Measurements from ENCODE around the gene SLC49A3. TPM values are rescaled to one million over a fixed set of nuclear protein-coding genes. Genes with fewer than 3 reads are reported as not detected.

The SLC49A3 gene
- total RNA-seq, 1 experiment from 2014 or later: not detected

DNA sequence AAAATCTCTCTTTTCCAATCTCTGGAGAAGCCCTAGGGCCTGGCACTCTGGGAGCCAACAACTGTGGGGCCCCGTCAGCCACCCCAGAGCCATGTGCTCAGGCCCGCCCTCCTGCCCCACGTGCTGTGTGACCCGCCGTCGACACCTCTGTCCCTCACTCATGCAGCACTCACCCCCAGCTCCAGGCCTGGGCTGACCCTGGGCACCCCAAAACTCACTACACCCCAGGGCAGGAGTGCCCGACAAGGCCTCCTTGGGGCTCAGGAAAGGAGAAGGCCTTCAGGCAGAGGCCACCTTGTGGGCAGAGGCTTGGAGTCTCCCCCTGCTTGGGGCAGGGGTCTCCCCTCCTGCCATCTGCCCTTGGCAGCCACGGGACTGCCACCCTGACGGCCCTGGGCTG, 8.9 kb downstream of the SLC49A3 start:
- no peaks in the 10 kb centered on the region for H3K9me2 ChIP-seq (replicated peaks; ENCODE audit: low read length)
- H3K27ac ChIP-seq (ENCODE audit: low read length): no peak overlapping the region
- no peaks in the 10 kb centered on the region for H3K36me3 ChIP-seq (ENCODE audit: low read depth, low read length)
- H4K20me1 ChIP-seq (ENCODE audit: low read length): no peaks in the 10 kb centered on the region
- H3K9me3 ChIP-seq (ENCODE audit: low read length): no peaks in the 10 kb centered on the region
- POLR2A ChIA-PET (ENCODE audit: unreplicated experiment): no interaction called here
- no peak overlapping the region for H3K4me3 ChIP-seq (ENCODE audit: low read length)
- no peaks in the 10 kb centered on the region for H3K27me3 ChIP-seq (ENCODE audit: low read length)
- ATAC-seq (no peak), DNase-seq (no peak)
- H3K4me2 ChIP-seq (ENCODE audit: low read length): peak overlapping the region; percentile 84; the same call in 1 of the 2 replicates
- no peaks in the 10 kb centered on the region for H3F3A ChIP-seq (ENCODE audit: low read length, unreplicated experiment)
- BruUV-seq (replicated peaks): no TSS peak
- intact Hi-C loops (cut with micrococcal nuclease): no loop called here
- CTCF ChIA-PET: no interaction called here
- TF ChIP-seq EZH2phosphoT487 (IDR thresholded peaks at IDR 0.05; ENCODE audit: borderline replicate concordance, low read length) (no peak), CTCF (conservative IDR thresholded peaks at IDR 0.05; ENCODE audit: low read depth, low read length) (no peak)
- H3K9ac ChIP-seq (ENCODE audit: low read length): no peak overlapping the region
- peaks cover 24% of the 10 kb centered on the region for H3K4me1 ChIP-seq (ENCODE audit: insufficient read depth, low read length)
- H3K79me2 ChIP-seq (ENCODE audit: low read length): peaks cover 4% of the 10 kb centered on the region
- H2AFZ ChIP-seq (ENCODE audit: low read length): no peak overlapping the region

GRCh38 chr4:679629-680028, 9.3 kb downstream of the SLC49A3 start:
- no peaks in the 10 kb centered on the region for H3F3A ChIP-seq (ENCODE audit: low read length, unreplicated experiment)
- no peaks in the 10 kb centered on the region for H4K20me1 ChIP-seq (ENCODE audit: low read length)
- H3K4me2 ChIP-seq (ENCODE audit: low read length): no peak overlapping the region
- H3K9me3 ChIP-seq (ENCODE audit: low read length): no peaks in the 10 kb centered on the region
- H3K27ac ChIP-seq (ENCODE audit: low read length): no peak overlapping the region
- H3K9me2 ChIP-seq (replicated peaks; ENCODE audit: low read length): no peaks in the 10 kb centered on the region
- no peak overlapping the region for H2AFZ ChIP-seq (ENCODE audit: low read length)
- no peaks in the 10 kb centered on the region for H3K36me3 ChIP-seq (ENCODE audit: low read depth, low read length)
- no peak overlapping the region for H3K9ac ChIP-seq (ENCODE audit: low read length)
- TF ChIP-seq EZH2 (IDR thresholded peaks at IDR 0.05; ENCODE audit: low read length, unreplicated experiment): no peak
- TF ChIP-seq CTCF (conservative IDR thresholded peaks at IDR 0.05; ENCODE audit: low read depth, low read length): no peak
- TF ChIP-seq EZH2phosphoT487 (IDR thresholded peaks at IDR 0.05; ENCODE audit: borderline replicate concordance, low read length): no peak
- CTCF ChIA-PET: no interaction called here
- peaks cover 28% of the 10 kb centered on the region for H3K4me1 ChIP-seq (ENCODE audit: insufficient read depth, low read length)
- intact Hi-C loops (cut with micrococcal nuclease): no loop called here
- POLR2A ChIA-PET (ENCODE audit: unreplicated experiment): no interaction called here
- H3K79me2 ChIP-seq (ENCODE audit: low read length): peaks cover 8% of the 10 kb centered on the region
- BruUV-seq (replicated peaks): no TSS peak
- H3K4me3 ChIP-seq (ENCODE audit: low read length): no peak overlapping the region
- no peaks in the 10 kb centered on the region for H3K27me3 ChIP-seq (ENCODE audit: low read length)
- DNase-seq: no peak
- ATAC-seq: no peak

DNA sequence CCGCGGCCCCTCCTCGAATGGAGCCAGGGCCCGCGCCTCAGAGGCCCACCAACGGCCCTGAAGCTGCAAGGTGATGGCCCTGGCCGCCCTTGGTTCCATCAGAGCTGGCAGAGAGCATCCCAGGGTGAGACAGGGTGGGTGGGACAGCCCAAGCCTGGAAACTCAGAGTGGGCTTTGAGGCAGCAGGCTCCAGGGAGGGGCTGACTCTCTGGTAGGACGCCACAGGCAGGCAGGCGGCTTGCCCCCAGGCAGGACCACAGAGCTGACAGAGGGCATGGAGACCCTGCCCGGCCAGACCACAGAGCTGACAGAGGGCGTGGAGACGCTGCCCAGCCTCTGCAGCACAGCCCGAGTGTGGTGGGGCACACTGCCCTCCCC, 9.9 kb downstream of the SLC49A3 start:
- no TSS peak for BruUV-seq (replicated peaks)
- no peaks in the 10 kb centered on the region for H3K27me3 ChIP-seq (ENCODE audit: low read length)
- intact Hi-C loops (cut with micrococcal nuclease): no loop called here
- no peak overlapping the region for H3K9ac ChIP-seq (ENCODE audit: low read length)
- ATAC-seq: no peak
- no peak for DNase-seq
- peaks cover 28% of the 10 kb centered on the region for H3K4me1 ChIP-seq (ENCODE audit: insufficient read depth, low read length)
- peaks cover 10% of the 10 kb centered on the region for H3K79me2 ChIP-seq (ENCODE audit: low read length)
- no peaks in the 10 kb centered on the region for H3F3A ChIP-seq (ENCODE audit: low read length, unreplicated experiment)
- no peaks in the 10 kb centered on the region for H3K9me3 ChIP-seq (ENCODE audit: low read length)
- CTCF ChIA-PET: no interaction called here
- H4K20me1 ChIP-seq (ENCODE audit: low read length): no peaks in the 10 kb centered on the region
- H3K4me2 ChIP-seq (ENCODE audit: low read length): no peak overlapping the region
- H3K36me3 ChIP-seq (ENCODE audit: low read depth, low read length): no peaks in the 10 kb centered on the region
- H3K4me3 ChIP-seq (ENCODE audit: low read length): no peak overlapping the region
- no peak overlapping the region for H3K27ac ChIP-seq (ENCODE audit: low read length)
- no peak for TF ChIP-seq CTCF (conservative IDR thresholded peaks at IDR 0.05; ENCODE audit: low read depth, low read length)
- no peak for TF ChIP-seq EZH2 (IDR thresholded peaks at IDR 0.05; ENCODE audit: low read length, unreplicated experiment)
- no peak for TF ChIP-seq EZH2phosphoT487 (IDR thresholded peaks at IDR 0.05; ENCODE audit: borderline replicate concordance, low read length)
- no peaks in the 10 kb centered on the region for H3K9me2 ChIP-seq (replicated peaks; ENCODE audit: low read length)
- no peak overlapping the region for H2AFZ ChIP-seq (ENCODE audit: low read length)
- POLR2A ChIA-PET (ENCODE audit: unreplicated experiment): no interaction called here
